ENCODE results near the gene MATN1.

MATN1 gene

GRCh38 chr1:30744060-30744756 is 20.8 kb upstream of the MATN1 start:
- peak; percentile 43 for DNase-seq

- DNase-seq: peak; percentile 73
Measured at GRCh38 chr1:30743584-30744059, 20.2 kb upstream of the MATN1 start.

- peak; percentile 81 for DNase-seq
Measured at GRCh38 chr1:30742963-30743559, 19.7 kb upstream of the MATN1 start.

GRCh38 chr1:30742300-30742962 is 19.0 kb upstream of the MATN1 start:
- DNase-seq: peak; percentile 45

- DNase-seq: no peak
Measured at GRCh38 chr1:30741239-30741894, 18.0 kb upstream of the MATN1 start.

GRCh38 chr1:30740251-30741238 is 17.2 kb upstream of the MATN1 start:
- DNase-seq: no peak

GRCh38 chr1:30739601-30740000 is 16.2 kb upstream of the MATN1 start:
- no peak for DNase-seq

GRCh38 chr1:30738715-30739559 is 15.6 kb upstream of the MATN1 start:
- no peak for DNase-seq

GRCh38 chr1:30738040-30738714 is 14.8 kb upstream of the MATN1 start:
- DNase-seq: no peak

GRCh38 chr1:30737357-30738039 is 14.1 kb upstream of the MATN1 start:
- no peak for DNase-seq

GRCh38 chr1:30735668-30736498 is 12.5 kb upstream of the MATN1 start:
- no peak for DNase-seq

- no peak for DNase-seq
Measured at GRCh38 chr1:30735124-30735523, 11.7 kb upstream of the MATN1 start.

GRCh38 chr1:30734580-30734979 is 11.2 kb upstream of the MATN1 start:
- DNase-seq: no peak

GRCh38 chr1:30734106-30734505 is 10.7 kb upstream of the MATN1 start:
- no peak for DNase-seq

GRCh38 chr1:30733493-30733892 is 10.1 kb upstream of the MATN1 start:
- no peak for DNase-seq

- no peak for DNase-seq
Measured at GRCh38 chr1:30732277-30732996, 9.1 kb upstream of the MATN1 start.

- DNase-seq: no peak
Measured at GRCh38 chr1:30731806-30732276, 8.5 kb upstream of the MATN1 start.

- DNase-seq: no peak
Measured at GRCh38 chr1:30731109-30731805, 7.9 kb upstream of the MATN1 start.
